GM21737 (cell line): Measurements from ENCODE around the gene ATP8B1.

Experiments used
- ATAC-seq: cut with Tn5 transposase; IDR thresholded peaks from one replicate; pipeline ENCODE4 v1.9.1; 2021; ENCODE audit warnings: mild to moderate bottlenecking, moderate library complexity; ENCODE audit not compliant: unreplicated experiment

ATP8B1 gene

DNA sequence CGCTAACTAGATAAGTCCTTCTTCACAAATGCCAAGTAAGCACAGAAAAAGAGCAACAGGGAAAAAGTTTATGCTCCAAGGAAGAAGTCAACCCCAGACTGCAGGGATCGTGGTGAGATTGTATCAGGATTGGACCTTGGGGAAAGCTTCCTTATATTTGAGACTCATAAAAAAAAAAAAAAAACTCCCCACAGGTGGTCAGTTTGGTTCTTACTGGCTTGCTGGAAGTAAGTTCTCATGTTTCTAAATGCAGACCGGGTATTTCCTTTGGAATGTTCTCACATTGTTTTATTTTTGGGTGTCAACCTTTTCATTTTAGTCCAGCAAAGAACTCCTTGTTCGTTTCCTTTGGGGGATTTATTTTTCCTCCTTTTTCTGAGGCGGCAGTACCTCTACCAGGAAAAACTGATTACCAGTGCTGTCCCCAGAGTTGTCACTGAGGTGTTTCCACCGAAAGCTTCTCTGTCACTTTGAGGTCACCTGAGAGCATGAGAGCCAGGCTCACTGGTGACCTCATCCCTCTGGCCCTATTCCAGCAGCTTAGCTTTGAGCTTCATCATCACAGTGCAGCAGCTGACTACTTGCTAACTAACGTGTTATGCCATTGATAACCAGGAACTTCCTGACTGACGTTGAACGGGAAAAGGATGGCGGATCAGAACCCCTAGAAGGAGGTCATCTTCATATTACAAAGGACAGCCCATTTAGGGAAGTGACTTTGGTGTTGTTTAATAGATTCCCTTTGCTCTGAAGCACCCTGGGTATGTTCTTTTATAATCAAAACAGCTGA is 16.8 kb upstream of the ATP8B1 start:
- ATAC-seq, result no peak

DNA sequence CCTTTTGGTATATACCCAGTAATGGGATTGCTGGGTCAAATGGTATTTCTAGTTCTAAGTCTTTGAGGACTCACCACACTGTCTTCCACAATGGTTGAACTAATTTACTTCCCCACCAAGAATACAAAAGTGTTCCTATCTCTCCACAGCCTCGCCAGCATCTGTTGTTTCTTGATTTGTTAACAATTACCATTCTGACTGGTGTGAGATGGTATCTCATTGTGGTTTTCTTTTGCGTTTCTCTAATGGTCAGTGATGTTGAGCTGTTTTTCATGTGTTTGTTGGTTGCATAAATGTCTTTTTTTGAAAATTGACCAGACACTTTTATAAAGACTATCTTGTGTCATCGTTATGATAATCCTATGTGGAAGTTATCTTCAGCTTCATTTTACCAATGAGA is 16.0 kb upstream of the ATP8B1 start:
- ATAC-seq, result no peak

DNA sequence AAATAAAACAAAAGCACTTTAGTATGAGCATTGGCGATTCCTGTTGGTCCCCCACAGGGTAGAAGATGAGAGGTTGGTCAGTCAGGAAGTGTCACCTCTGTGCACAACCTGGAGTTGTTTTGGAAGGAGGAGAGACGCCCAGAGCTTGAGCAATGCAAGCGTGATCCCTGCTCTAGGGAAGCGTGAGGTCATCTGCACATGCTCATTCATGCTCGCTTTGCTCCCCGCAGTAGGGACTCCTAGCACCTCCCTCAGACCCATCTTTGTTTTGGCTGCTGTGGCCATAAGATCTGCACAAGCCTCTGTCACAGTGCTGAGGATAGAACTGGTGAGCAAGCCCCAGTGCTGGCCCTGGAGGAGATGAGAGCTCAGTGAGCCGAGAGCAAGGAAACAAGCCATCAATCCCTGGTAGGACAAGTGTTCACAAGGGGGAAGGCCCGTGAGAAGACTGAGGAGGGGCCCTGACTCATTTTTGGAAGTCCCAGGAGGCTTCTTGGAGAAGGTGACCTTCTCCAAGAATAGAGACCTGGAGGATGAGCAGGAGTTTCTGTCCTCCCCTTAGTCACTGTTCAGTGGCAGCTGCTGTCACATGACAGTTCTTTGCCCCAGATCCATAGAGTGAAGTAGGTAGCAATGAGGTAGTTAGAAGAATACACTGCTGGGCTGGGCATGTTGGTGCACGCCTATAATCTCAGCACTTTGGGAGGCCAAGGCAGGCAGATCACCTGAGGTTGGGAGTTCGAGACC is 13.3 kb upstream of the ATP8B1 start:
- ATAC-seq, result no peak

DNA sequence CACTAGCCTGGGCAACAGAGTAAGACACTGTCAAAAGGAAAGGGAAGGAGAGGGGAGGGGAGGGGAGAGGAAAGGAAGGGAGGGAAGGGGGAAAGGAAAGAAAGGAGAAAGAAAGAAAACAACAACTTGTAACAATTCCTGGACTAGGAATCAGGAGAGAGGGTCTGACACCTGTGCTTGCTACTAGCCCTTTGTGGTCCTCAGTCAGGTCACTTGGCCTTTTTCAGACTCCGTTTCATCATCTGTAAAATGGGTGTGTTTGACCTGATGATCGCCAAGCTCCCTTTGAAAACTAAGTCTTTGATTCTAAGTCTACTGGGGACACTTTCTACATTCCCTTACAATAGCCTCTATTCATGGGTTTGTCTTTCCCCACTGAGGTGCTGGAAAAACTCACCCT is 11.4 kb upstream of the ATP8B1 start:
- ATAC-seq, result no peak

DNA sequence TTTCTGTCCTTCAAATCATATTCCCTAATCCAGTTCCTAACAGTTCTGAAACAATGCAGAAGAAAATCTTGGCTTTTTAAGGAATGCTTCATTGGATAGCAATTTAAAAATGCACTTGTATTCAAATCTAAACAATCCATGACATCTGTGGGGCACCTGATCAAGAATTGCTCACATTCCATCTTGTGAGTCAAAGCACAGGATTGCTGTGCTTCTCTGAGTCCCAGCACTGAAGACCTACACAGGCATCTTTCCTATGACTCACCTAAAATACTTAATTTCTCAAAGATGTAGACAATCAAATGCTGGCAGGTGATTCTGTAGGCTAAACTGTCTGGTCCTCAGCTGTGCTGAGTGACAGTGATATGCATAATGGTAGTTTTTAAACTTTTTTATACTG is 10.1 kb upstream of the ATP8B1 start:
- no peak for ATAC-seq

DNA sequence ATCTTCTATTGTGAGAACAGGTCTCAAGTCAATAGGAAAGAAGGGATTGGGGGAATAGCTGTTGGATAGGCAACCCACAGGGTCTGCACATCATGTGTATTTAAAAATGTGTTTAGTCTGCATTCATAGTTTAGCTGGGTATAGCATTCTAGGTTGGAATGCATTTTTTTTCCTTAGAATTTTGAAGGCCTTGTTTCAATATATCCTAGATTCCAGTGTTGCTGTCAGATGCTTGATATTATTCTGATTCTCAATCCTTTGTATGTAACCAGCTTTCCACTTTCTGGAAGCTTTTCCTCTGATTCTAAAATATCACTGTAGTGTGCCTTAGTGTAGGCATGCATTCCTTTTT is 9.0 kb upstream of the ATP8B1 start:
- no peak for ATAC-seq

DNA sequence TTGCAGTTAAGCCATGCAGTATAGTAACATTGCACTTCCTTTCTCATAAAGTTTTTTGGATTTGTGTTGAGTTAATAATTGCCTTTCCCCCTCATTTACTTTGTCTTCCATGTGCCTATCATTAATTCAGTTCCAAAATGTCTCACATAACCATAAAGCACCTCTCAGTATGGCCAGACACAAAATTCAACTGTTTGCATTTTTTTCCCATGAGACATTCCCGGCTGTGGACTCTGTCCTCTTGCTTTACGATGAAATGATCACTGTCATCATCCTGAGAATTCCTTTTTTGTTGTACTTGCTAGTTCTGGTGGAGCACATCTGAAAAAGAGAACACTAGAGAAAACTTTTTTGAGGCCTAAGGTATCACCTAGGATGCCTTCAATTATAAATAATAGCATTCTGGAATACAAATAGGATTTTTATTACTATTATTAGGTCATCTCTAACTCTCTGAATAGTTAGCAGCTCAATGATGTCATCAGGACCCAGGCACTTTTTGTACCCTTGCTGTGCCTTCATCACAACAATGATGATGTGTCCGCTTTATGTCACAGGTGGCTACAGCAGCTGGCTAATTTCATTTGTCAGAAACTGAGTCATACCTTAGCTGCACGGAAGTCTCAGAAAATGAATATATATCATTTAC is 8.5 kb upstream of the ATP8B1 start:
- ATAC-seq, result no peak

DNA sequence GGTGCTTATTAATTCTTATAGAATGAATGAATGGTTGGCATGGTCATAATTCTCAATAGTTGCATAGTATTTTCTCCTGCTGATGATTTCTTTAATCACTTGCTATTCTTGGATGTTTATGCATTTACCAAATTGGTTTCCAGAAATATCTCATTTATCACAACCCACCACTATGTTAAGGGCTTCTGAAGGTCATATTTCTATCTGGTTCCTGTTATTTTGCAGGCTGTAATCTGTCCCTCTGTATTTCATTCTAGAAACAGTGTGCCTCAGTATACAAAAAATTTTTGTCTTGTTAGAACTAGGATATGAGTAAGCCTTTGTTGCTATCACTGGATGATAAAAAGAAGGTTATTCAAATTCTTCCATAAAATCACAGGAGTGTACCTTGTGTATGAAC is 6.1 kb upstream of the ATP8B1 start:
- ATAC-seq, result no peak

DNA sequence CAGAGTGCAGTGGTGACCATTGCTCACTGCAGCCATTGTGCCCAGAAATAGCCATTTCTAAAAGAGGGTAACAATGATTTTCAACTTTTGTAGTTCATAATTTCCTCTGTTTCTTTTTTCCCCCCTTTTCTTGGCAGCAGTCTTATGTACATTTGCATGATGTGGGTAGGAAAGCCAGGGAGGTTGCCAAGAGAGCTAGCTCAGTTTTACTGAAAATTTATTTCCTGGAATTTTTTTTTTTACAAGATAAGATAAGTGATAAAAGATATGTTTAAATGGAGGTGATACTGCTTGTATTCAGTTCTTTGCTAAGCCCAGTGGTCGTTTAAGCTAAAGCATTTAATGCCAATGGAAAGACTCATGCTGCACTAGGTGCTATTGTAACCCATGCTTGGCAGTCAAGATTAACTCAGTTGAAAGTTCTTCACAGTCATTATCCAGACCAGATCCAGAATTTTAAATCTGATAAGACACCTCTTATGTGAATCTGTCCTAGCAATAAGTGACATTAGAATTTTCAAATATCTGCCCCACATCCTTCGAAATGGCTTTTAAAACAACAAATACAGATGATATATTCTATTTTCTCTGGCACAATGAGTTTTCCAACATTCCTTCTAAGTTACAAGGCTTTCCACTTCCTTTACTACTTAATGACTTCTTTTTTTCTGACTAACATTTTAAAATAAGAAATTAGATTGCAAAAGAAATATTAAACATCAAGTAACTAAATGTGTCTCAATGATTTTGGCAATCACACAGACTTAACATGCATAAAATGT is 4.4 kb upstream of the ATP8B1 start:
- no peak for ATAC-seq

DNA sequence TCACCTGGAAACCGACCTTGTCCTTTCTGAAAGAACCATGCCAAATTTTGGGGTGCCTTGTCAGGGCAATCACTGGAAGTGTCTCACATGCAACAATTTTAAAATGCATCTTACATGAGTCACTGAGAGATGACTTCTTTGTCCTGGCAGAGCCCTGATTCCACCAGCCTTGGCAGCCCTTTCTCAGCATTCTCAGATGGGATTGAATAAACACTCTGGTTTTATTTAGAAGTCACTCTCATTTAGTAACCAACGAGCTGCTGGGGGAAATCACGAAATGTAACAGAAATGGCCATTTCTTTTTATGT is 3.8 kb upstream of the ATP8B1 start:
- ATAC-seq, result no peak

DNA sequence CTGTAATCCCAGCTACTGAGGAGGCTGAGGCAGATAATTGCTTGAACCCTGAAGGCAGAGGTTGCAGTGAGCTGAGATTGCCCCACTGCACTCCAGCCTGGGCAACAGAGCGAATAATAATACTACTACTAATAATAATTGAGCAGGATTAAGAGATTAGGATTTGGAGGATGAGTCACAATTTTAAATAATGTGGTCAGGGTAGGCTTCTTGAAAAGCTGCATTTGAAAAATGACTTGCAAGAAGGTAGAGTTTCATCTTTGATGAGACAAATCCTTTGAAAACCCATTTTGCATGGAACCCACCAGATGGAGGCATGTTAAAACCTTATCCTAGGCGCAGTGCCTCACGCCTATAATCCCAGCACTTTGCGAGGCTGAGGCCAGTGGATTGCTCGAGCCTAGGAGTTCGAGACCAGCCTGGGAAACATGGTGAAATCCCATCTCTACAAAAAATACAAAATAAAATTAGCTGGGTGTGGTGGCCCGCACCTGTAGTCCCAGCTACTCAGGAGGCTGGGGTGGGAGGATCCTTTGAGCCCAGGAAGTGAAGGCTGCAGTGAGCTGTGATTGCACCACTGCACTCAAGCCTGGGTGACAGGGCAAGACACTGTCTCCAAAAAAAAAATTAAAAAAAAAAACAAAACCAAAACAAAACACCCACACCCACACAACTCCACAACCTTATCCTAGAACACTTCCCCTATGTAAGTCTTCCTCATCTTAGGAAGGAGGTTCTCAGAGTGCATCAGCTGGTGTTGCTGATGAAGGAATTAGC is 3.3 kb upstream of the ATP8B1 start:
- no peak for ATAC-seq

DNA sequence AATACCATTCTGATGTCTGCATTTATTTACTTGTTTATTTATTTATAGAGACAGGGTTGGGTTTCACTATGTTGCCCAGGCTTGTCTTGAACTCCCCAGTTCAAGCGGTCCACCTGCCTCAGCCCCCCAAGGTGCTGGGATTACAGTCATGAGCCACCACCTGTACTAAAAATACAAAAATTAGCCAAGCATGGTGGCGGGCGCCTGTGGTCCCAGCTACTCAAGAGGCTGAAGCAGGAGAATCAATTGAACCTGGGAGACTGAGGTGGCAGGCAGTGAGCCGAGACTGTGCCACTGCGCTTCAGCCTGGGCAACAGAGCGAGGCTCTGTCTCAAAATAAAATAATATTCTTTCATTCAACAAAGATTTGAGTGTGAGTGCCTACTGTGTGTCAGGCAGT is 2.0 kb upstream of the ATP8B1 start:
- no peak for ATAC-seq

DNA sequence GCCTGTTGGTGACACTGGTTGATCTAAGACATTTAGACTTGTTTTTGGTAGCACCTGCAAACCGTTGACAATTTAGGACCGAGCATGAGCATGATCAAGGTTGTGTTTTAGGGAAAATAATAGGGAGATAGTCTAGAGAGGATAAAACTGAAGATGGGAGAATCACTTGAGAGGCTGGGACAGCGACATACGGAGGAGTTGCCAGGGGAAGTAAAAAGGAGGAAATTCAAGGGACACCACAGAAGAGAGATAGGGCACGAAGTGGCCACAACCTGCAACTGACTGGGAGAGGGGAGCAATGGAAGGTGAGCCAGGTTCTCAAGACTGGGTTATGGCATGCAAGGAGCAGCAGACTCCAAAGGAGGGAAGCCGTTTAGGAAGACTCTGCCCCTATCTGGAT is 1.4 kb upstream of the ATP8B1 start:
- ATAC-seq, result no peak

DNA sequence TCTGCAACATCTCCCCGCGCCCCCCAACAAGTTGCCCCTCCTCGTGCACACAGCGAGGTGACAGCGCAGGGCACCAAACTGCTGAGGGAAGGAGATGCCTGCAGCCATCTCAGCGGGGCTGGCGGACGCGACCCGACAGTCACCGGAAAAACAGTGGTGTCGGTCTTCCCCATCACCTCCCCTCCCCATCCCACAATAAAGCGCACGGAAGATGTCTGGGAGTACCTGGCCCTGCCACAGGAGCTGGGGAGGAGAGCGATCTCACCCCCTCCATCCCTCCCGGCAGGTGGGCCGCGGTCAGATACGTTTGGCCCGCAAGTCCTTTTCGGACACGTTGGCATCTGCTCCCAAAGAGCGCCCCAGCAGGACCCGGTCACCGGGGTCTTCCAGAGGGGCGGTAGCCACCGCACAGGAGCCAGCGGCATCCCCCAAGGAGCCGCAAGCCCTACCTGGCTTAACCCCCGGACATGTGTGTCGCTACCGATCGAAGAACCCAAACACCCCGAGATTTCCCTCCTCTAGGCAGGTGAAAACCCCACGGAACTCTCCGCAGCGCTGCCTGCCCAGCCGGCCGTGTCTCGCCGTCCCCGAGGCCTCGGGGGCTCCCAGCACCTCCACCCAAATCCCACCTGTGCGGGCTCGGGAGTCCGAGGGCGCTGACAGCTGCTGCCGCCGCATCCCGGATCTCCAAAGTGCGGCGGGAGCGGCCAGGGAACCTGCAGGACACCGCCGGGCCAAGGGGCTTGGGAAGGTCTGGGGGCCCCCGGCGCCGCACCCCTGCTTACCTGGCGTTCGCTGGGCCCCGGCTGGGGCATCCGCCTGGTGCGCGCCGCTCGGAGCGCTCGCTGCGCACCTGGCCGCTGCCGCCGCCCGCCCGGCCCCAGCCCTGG is 657 bp downstream of the ATP8B1 start:
- ATAC-seq, result no peak

DNA sequence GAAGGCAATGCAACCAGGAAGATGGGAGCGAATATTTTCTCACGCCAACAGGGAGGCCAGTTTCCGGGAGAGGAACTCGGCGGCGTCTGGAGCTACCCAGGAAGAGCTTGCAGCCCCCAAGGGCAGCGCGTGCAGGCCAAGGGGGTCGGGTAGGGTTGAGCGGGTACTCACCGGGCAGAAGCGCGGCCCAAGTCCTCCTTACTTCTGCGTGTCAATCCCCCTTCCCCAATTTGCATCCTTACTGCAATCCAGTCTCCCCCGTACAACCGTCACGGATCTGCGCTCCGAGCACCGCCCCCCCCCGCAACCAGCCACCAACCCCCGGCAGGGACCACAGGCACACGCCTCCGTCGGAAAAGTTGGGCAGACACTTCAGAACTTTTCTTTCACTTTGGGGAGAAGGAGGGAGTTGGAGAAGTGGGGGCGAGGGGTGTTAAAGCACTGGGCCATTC is 1.3 kb downstream of the ATP8B1 start:
- ATAC-seq, result no peak

DNA sequence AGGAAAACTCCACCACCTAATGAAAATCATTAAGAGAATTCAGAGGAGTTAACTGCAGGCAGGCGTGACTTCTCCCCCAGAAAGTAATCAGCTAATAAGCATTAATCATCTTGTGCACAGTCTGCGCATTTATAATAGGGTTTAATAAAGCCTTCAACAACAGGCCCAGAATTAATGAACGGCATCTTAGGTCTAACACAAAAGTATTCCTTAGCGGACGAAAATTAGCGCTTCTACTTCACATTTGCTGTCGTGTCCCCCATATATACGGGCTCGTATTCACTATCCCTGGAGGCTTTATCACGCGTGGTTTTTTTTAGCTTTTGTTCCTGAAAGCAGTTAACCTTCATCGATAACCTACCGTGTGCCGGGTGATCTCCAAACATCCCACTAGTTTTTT is 1.8 kb downstream of the ATP8B1 start:
- no peak for ATAC-seq

DNA sequence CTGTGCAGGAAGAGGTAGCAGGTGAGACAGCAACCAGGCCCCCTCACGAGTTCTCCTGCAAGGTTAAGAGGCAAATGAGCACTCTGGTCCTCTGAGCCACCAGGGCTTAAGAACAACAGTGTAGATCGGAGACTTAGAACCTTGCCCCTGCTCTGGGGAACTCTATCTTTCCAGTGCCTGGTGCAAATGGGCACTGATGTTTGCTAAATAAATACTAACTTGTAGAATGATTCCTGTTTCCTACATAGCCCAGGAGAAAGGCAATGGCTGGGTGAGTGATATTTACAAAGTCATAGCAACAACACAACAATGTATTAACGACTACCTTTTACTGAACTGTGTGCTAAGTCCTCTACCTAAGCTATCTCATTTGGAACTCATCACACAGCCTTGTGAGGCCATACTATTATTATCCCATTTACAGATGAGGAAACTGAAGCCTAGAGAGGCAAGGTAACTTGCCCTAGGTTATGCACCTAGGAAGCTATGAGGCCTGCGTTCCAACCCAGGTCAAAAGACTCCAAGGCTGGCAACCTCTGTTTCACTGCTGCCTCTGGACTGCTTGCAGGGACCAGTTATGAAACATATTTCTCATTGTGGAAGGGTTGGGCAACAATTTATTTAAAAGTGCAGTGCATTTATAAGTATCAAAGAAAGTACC is 4.3 kb downstream of the ATP8B1 start:
- ATAC-seq, result no peak

DNA sequence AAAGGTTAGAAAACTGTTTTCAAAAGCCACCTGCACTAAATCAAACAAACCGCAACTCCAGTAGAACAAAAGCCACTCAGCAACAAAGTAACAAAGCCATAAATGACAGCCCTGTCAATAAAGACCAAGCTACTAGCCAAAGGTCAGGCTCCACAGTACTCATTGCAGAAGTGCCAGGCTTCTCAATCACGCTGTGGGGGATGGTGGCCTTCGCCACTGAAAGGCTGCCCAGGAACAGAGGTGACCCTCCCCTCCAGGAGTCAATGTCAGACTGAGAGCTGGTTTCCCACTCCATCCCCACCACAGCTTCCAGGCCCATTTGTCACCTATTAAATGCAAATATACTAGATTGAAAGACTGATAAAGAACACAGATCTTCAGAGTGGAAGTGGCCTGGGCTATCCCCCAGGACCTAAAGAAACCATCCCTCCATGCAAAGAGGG is 5.9 kb downstream of the ATP8B1 start:
- ATAC-seq, result no peak
